ENCODE results near the gene STAT2.

- TF ChIP-seq GATA2 (IDR thresholded peaks at IDR 0.05; ENCODE audit: low read depth, low read length) (no peak), GATA3 (IDR thresholded peaks at IDR 0.05; ENCODE audit: low read depth, low read length) (no peak)
Observed at GRCh38 chr12:56389412-56389811, 29.5 kb upstream of the STAT2 start.
